MCF 10A (cell line): ENCODE results near the gene PUS10. TPM values are rescaled to one million over a fixed set of nuclear protein-coding genes. Genes with fewer than 3 reads are reported as not detected.

Experiments
- BruUV-seq: library from RNA; stranded (reverse); fragments of 400-500 nt; replicated peaks from 2 replicates; lab custom pipeline; 2021; lab: Mats Ljungman, UMichigan
- CTCF ChIA-PET: fragments of 300-600 bp; sonication (Branson Sonifier 250); formaldehyde crosslinking; extraction: SDS; loops from one replicate; lab custom pipeline; 2021; ENCODE audit warnings: antibody characterized with exemption, inconsistent platforms; lab: Yijun Ruan, JAX
- POLR2A ChIA-PET: fragments of 300-600, 350-650 bp; sonication (Branson Sonifier 250); formaldehyde crosslinking; extraction: SDS; loops from one replicate; lab custom pipeline; 2020; ENCODE audit warnings: antibody characterized with exemption, inconsistent platforms; lab: Yijun Ruan, JAX
- DNase-seq: peaks from one replicate; pipeline ENCODE4 v3.0.0-alpha.2; 2018; ENCODE audit not compliant: unreplicated experiment
- H3K27ac Mint-ChIP-seq: one replicate; pipeline ENCODE4 v1.8.0; 2022; ENCODE audit warnings: mild to moderate bottlenecking, low read depth, mixed read lengths; ENCODE audit not compliant: unreplicated experiment
- H3K27me3 Mint-ChIP-seq: one replicate; pipeline ENCODE4 v1.8.0; 2022; ENCODE audit warnings: mixed read lengths; ENCODE audit not compliant: insufficient read depth, unreplicated experiment
- H3K36me3 Mint-ChIP-seq: one replicate; pipeline ENCODE4 v1.8.0; 2022; ENCODE audit warnings: mild to moderate bottlenecking, moderate library complexity, mixed read lengths; ENCODE audit not compliant: insufficient read depth, unreplicated experiment
- H3K4me1 Mint-ChIP-seq: one replicate; pipeline ENCODE4 v1.8.0; 2022; ENCODE audit warnings: mixed read lengths; ENCODE audit not compliant: insufficient read depth, unreplicated experiment
- H3K4me3 Mint-ChIP-seq: one replicate; pipeline ENCODE4 v1.8.0; 2022; ENCODE audit warnings: mild to moderate bottlenecking, moderate library complexity, mixed read lengths; ENCODE audit not compliant: unreplicated experiment
- H3K9me3 Mint-ChIP-seq: one replicate; pipeline ENCODE4 v1.8.0; 2022; ENCODE audit warnings: mixed read lengths; ENCODE audit not compliant: unreplicated experiment
- CTCF ChIP-seq: fragments of 200-600 bp; IDR thresholded peaks from one replicate; pipeline ENCODE4 v1.8.0; 2022; ENCODE audit warnings: antibody characterized with exemption, mild to moderate bottlenecking; ENCODE audit not compliant: unreplicated experiment
- intact Hi-C: fragments of 100-400 bp; cut with micrococcal nuclease; formaldehyde crosslinking; loops from 2 replicates; pipeline ENCODE4 v1.14.1; 2022
- total RNA-seq: library from RNA; stranded (reverse); gene quantifications from 2 replicates; pipeline ENCODE4 v1.2.3, GENCODE V29; 2022

Gene PUS10
- total RNA-seq, 1 experiment from 2014 or later: 5.0 TPM

- Mint-ChIP-seq H3K27ac (peak overlapping the region; percentile 93), H3K9me3 (no peaks in the 10 kb centered on the region), H3K27me3 (no peaks in the 10 kb centered on the region), H3K4me3 (no peak overlapping the region), H3K4me1 (peaks cover 21% of the 10 kb centered on the region), H3K36me3 (peaks cover 12% of the 10 kb centered on the region)
- TF ChIP-seq CTCF: no peak
- intact Hi-C loops: no loop called here
- DNase-seq: peak; percentile 22
- BruUV-seq: no TSS peak
- POLR2A ChIA-PET: interaction anchor here (0.7 to 6.1 kb wide), 12 partner anchors 7 to 166 kb away, joined by 3 to 118 read pairs (median 11); partner anchors contain the start of genes PEX13, PUS10 and REL
- CTCF ChIA-PET: interaction anchor here (0.6 to 0.8 kb wide), 2 partner anchors 32 to 204 kb away, joined by 3 to 4 read pairs; no protein-coding TSS in a partner anchor
Observed at GRCh38 chr2:60959501-60959900, 58.6 kb downstream of the PUS10 start.

- CTCF ChIA-PET: interaction anchor here (0.6 to 0.8 kb wide), 3 partner anchors 9 to 286 kb away, joined by 3 to 6 read pairs (median 4); no protein-coding TSS in a partner anchor
- Mint-ChIP-seq H3K4me1 (peaks cover 21% of the 10 kb centered on the region), H3K4me3 (peak overlapping the region; percentile 39), H3K27me3 (no peaks in the 10 kb centered on the region), H3K9me3 (no peaks in the 10 kb centered on the region), H3K27ac (peak overlapping the region; percentile 93), H3K36me3 (peaks cover 14% of the 10 kb centered on the region)
- DNase-seq: peak; percentile 91
- POLR2A ChIA-PET: interaction anchor here (0.6 to 6.1 kb wide), 21 partner anchors 8 to 580 kb away, joined by 3 to 118 read pairs (median 5); partner anchors contain the start of genes PAPOLG, PEX13, PUS10 and REL
- intact Hi-C loops: no loop called here
- TF ChIP-seq CTCF: no peak
- no TSS peak for BruUV-seq
Observed at GRCh38 chr2:60958800-60959199, 59.3 kb downstream of the PUS10 start.

- DNase-seq: peak; percentile 26
- Mint-ChIP-seq H3K9me3 (no peaks in the 10 kb centered on the region), H3K36me3 (peaks cover 18% of the 10 kb centered on the region), H3K4me3 (peak overlapping the region; percentile 39), H3K4me1 (peaks cover 21% of the 10 kb centered on the region), H3K27ac (peak overlapping the region; percentile 93), H3K27me3 (no peaks in the 10 kb centered on the region)
- TF ChIP-seq CTCF: no peak
- CTCF ChIA-PET: interaction anchor here (0.6 to 0.9 kb wide), 5 partner anchors 10 to 286 kb away, joined by 3 to 6 read pairs (median 4); no protein-coding TSS in a partner anchor
- POLR2A ChIA-PET: interaction anchor here (0.6 to 6.1 kb wide), 25 partner anchors 8 to 580 kb away, joined by 3 to 118 read pairs (median 4); partner anchors contain the start of genes PAPOLG, PEX13, PUS10 and REL
- BruUV-seq: TSS peak; percentile 79
- intact Hi-C loops: no loop called here
Observed at GRCh38 chr2:60958361-60958760, 59.7 kb downstream of the PUS10 start.

- Mint-ChIP-seq H3K27ac (peak overlapping the region; percentile 93), H3K36me3 (peaks cover 23% of the 10 kb centered on the region), H3K4me3 (no peak overlapping the region), H3K27me3 (no peaks in the 10 kb centered on the region), H3K4me1 (peaks cover 21% of the 10 kb centered on the region), H3K9me3 (no peaks in the 10 kb centered on the region)
- no peak for TF ChIP-seq CTCF
- intact Hi-C loops: no loop called here
- ChIA-PET POLR2A (interaction anchor here (0.7 to 6.1 kb wide), 14 partner anchors 9 to 76 kb away, joined by 3 to 118 read pairs (median 7); partner anchors contain the start of genes PEX13, PUS10 and REL), CTCF (interaction anchor here (0.7 to 1.4 kb wide), 4 partner anchors 11 to 1743 kb away, joined by 3 to 4 read pairs (median 3); no protein-coding TSS in a partner anchor)
- peak; percentile 98 for DNase-seq
- no TSS peak for BruUV-seq
Observed at GRCh38 chr2:60957643-60958042, 60.4 kb downstream of the PUS10 start.
